Stimulated activated naive CD8-positive, alpha-beta T cell treated with anti-CD3 and anti-CD28 coated beads, Interleukin-15, amount 100 ng/mL, for 72 hours (primary cell): ENCODE results near the gene SLC34A3.
A peak's percentile ranks its signal among the peaks of the same experiment; 100 is the strongest.

Source experiments
- ATAC-seq: fragments of 150-1000 bp; cut with Tn5 transposase; 2 replicates; pipeline ENCODE4 v1.10.0; 2021; ENCODE audit warnings: mild to moderate bottlenecking, moderate library complexity
- DNase-seq, 2 donors: peaks; one replicate each; pipeline ENCODE4 v3.0.0; 2021 to 2022
- H3K27ac Mint-ChIP-seq, 2 donors: one replicate each; pipeline ENCODE4 v1.8.0; 2022; ENCODE audit warnings: mild to moderate bottlenecking in 2 of 2, mixed read lengths in 2 of 2, moderate library complexity in 2 of 2
- H3K27me3 Mint-ChIP-seq: one replicate; pipeline ENCODE4 v1.8.0; 2022; ENCODE audit warnings: mixed read lengths
- H3K4me1 Mint-ChIP-seq: one replicate; pipeline ENCODE4 v1.8.0; 2022; ENCODE audit warnings: mild to moderate bottlenecking, mixed read lengths
- H3K4me3 Mint-ChIP-seq, 2 donors: one replicate each; pipeline ENCODE4 v1.8.0; 2022; ENCODE audit warnings: mild to moderate bottlenecking in 2 of 2, mixed read lengths in 2 of 2, moderate library complexity in 1 of 2
- H3K9me3 Mint-ChIP-seq, 2 donors: one replicate each; pipeline ENCODE4 v1.8.0; 2022; ENCODE audit warnings: mixed read lengths in 2 of 2

SLC34A3 gene

GRCh38 chr9:137191691-137192447, 38.8 kb upstream of the SLC34A3 start:
- peaks cover 35% of the 10 kb centered on the region for H3K4me1 Mint-ChIP-seq
- no peaks in the 10 kb centered on the region for H3K27me3 Mint-ChIP-seq
- H3K4me3 Mint-ChIP-seq, result no peak overlapping the region
- no peak overlapping the region for H3K27ac Mint-ChIP-seq
- no peaks in the 10 kb centered on the region for H3K9me3 Mint-ChIP-seq
- ATAC-seq (no peak), DNase-seq (no peak)

- ATAC-seq (no peak), DNase-seq (no peak)
- Mint-ChIP-seq H3K27ac (no peak overlapping the region), H3K4me1 (peaks cover 30% of the 10 kb centered on the region), H3K4me3 (no peak overlapping the region), H3K27me3 (no peaks in the 10 kb centered on the region), H3K9me3 (no peaks in the 10 kb centered on the region)
Observed at GRCh38 chr9:137192448-137192780, 38.3 kb upstream of the SLC34A3 start.

- no peaks in the 10 kb centered on the region for H3K27me3 Mint-ChIP-seq
- H3K4me3 Mint-ChIP-seq, result no peak overlapping the region
- no peak overlapping the region for H3K27ac Mint-ChIP-seq
- DNase-seq (no peak), ATAC-seq (no peak)
- peaks cover 30% of the 10 kb centered on the region for H3K4me1 Mint-ChIP-seq
- H3K9me3 Mint-ChIP-seq, result no peaks in the 10 kb centered on the region
Observed at GRCh38 chr9:137192859-137193258, 37.8 kb upstream of the SLC34A3 start.

- ATAC-seq (no peak), DNase-seq (no peak)
- H3K27me3 Mint-ChIP-seq, result peaks cover 4% of the 10 kb centered on the region
- H3K4me1 Mint-ChIP-seq, result peaks cover 40% of the 10 kb centered on the region
- no peak overlapping the region for H3K4me3 Mint-ChIP-seq
- H3K9me3 Mint-ChIP-seq, result no peaks in the 10 kb centered on the region
- H3K27ac Mint-ChIP-seq, result peak overlapping the region in 1 of 2 donors; percentile 63
Observed at GRCh38 chr9:137193771-137194170, 36.9 kb upstream of the SLC34A3 start.

DNA sequence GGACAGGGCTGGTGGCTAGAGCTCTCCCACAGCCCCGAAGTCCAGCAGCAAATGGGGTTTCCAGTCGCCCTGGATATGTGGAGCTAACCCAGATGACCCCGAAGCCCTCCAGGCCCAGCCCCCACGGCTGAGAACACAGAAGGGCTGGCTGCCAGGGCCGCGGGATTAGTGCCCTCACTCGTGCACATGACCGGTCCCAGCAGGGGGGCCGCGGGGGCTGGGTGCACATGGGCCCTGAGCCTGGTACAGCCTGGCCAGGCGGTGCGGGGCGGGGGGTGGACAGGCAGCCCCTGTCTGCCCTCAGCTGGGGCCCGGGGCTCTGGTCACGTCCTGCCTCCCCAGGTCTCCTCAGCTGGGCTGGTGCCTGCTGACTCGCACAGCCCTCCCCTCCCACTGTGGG, 36.3 kb upstream of the SLC34A3 start:
- Mint-ChIP-seq H3K4me1 (peaks cover 40% of the 10 kb centered on the region), H3K9me3 (no peaks in the 10 kb centered on the region), H3K27me3 (peaks cover 10% of the 10 kb centered on the region), H3K27ac (no peak overlapping the region), H3K4me3 (no peak overlapping the region)
- peak; percentile 11 for ATAC-seq
- no peak for DNase-seq

DNA sequence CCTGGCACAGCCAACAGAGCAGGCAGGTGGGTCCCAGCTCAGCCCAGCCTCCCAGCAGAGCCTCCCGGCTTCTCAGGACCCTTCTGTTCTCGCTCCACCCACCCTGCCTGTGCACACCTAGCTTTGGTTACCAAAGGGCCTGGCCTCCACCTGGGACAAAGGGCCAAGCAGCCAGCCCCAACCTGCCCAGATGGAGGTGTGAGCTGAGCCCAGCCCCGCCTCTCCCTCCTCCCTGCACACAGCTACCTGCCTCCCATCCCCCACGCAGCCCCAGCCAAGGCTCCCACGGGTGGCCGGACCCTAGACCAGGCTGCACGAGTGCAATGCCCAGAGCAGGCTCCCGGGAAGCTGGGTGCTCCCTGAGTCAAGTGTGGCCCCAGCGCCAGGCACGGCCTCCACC, 35.8 kb upstream of the SLC34A3 start:
- no peaks in the 10 kb centered on the region for H3K9me3 Mint-ChIP-seq
- ATAC-seq, result no peak
- no peak for DNase-seq
- H3K4me3 Mint-ChIP-seq, result no peak overlapping the region
- peaks cover 15% of the 10 kb centered on the region for H3K27me3 Mint-ChIP-seq
- H3K27ac Mint-ChIP-seq, result no peak overlapping the region
- peaks cover 40% of the 10 kb centered on the region for H3K4me1 Mint-ChIP-seq

DNA sequence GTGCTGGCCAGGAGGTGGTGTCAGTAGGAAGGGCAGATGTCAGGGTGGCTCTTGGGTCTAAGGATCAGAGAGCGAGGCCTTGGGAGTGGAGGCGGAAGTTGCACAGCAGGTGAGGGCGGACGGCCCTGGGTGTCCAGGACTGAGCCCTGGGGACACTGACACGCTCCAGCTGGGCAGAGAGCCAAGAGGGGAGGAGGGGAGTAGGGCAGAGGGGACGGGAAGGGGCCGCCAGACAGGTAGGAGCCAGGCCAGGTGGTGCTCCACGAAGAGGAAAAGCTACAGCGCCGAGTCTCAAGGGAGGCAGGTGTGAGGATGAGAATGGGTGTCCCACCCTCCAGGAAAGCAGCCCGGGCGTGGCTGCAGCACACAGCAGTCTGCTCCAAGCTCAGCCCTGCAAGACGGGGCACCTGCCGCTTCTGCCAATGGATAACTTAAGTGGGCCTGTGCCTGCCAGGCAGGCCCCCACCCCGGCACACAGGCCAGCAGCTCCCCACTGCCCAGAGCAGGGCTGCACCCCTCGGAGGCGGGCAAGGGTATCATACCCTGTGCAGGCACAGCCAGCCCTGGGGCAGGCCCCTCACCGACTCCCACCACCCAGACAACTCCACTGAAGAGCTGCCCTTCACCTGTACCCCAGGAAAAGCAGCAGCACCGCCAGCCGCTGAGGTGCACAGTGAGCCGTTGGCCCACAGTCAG, 35.0 kb upstream of the SLC34A3 start:
- Mint-ChIP-seq H3K4me1 (peaks cover 32% of the 10 kb centered on the region), H3K27me3 (peaks cover 15% of the 10 kb centered on the region), H3K4me3 (no peak overlapping the region), H3K9me3 (no peaks in the 10 kb centered on the region), H3K27ac (no peak overlapping the region)
- no peak for ATAC-seq
- DNase-seq, result no peak

DNA sequence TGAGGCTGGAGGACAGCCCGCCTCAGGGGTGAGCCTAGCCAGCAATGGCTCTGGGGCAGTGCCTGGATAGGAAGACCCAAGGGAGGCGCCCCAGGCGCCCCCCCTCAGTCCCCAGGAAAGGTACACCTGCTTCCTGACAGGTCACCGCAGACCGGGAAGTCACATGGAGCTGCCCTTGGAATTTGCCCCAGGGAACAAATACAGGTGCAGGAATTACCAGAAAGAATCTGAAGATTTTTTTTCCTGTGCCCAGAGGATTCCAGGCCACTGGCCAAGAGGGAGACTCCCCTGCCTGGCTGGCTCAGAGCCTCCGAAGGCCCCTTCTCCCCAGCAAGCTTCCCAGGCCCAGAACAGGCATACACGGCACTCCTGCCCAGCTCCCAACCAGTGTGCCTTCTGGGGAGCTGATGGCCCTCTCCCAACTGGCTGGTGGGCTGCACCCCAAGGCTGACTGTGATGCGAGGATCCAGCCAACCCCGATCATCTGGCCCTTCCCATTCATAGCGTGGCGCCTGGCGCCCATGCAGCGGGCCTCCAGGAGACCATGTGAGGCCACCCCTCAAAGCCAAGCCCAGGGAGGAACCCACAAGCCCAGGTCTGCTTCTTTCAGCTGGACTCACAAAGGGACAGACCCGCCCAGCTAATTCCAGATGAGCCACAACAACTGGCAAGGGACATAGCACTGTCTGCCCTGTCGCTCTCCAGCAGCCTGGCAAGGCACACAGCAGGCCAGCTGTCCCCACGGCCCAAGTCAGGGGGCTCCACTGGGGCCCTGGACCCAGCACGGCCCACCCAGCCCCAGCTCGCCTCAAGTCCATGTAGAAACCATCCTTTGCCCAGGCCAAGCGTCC, 32.4 kb upstream of the SLC34A3 start:
- Mint-ChIP-seq H3K27me3 (peaks cover 15% of the 10 kb centered on the region), H3K27ac (no peak overlapping the region), H3K4me3 (peak overlapping the region in 1 of 2 donors; percentile 13), H3K4me1 (peaks cover 50% of the 10 kb centered on the region), H3K9me3 (no peaks in the 10 kb centered on the region)
- DNase-seq (no peak), ATAC-seq (no peak)

GRCh38 chr9:137198902-137199283, 31.8 kb upstream of the SLC34A3 start:
- H3K4me3 Mint-ChIP-seq, result peak overlapping the region in 1 of 2 donors; percentile 89
- peaks cover 55% of the 10 kb centered on the region for H3K4me1 Mint-ChIP-seq
- peaks cover 15% of the 10 kb centered on the region for H3K27me3 Mint-ChIP-seq
- DNase-seq (no peak), ATAC-seq (no peak)
- H3K27ac Mint-ChIP-seq, result no peak overlapping the region
- no peaks in the 10 kb centered on the region for H3K9me3 Mint-ChIP-seq

DNA sequence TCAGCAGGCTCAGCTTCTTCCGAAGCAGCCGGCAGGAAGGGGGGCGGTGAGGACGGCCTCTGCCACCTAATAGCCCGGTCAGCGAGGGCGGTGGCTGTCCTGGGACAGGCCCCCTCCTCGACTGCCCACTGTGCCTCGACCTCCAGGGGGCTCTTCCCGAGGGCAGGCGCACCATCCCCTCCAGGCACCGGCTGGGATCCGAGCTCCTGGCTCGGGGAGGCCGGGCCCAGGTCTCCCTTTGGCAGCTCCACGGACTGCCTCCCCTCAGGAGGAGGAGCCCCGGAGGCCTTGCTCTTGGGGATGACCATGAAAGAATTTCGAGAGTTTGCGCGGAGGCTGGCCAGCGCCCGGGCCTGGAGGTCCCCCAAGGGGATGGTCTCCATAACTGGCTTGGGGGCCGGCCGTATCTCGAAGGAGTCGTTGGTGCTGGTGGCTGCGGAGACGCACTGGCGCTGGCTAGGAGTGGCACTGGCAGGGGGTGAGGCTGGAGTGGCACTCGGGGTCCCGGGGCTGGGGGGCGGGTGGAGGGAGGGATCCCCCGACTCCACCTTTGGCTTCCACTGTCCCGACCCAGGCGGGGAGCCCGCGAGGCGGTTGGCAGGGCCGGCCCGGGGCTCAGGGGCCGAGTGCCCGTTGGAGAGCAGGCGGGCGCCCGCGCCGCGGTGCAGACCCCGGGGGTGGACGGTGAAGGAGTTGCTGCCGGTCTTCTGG, 31.1 kb upstream of the SLC34A3 start:
- DNase-seq, result no peak
- H3K4me1 Mint-ChIP-seq, result peaks cover 62% of the 10 kb centered on the region
- H3K9me3 Mint-ChIP-seq, result no peaks in the 10 kb centered on the region
- H3K27me3 Mint-ChIP-seq, result peaks cover 15% of the 10 kb centered on the region
- H3K27ac Mint-ChIP-seq, result no peak overlapping the region
- H3K4me3 Mint-ChIP-seq, result peak overlapping the region; percentile 85 to 89
- no peak for ATAC-seq

DNA sequence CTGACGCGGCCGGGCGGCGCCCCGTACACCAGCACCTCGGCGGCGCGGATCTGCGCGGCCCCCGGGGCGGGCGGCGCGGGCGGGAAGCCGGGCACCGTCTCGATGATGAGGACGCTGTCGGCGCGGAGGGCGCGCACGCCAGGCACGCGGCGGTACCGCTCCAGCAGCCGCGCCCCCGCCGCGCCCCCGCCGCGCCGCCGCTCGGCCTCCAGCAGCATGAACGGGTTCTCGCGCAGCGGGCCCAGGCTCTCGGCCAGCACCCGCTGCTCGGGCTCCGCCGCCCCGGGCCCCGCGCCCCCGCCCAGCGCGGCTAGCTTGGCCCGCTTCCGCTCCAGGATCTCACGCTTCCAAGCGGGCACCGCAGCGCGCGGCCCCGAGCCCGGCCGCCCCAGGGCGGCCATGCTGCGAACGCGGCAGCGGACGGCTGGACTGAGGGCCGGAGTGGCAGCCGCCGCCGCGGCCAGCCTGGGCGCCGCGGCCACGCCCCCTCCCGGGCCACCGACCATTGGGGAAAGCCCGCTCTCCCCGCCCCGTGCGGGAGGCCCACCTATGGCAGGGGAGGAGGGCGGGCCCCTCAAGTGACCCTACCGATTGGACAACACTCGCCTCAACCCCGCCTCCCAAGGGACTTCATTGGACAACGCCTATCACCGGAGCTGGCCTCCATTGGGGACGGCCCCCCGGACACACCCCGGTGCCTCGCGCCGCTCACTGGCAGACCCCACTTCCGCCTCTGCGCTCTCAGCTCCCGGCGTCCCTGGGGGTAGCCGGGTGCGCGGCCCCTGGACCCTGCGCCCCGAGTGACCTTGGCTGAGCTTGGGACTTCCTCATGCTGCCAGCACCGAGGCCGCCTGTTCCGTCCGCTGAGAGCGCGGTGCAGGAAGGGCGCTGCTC, 30.1 kb upstream of the SLC34A3 start, which contains the start of gene TPRN:
TSS of gene TPRN (minus strand) at position 431 of the 894 bp plus-strand sequence. CDS start at position 401, 30 bp downstream.
- peak; percentile 96 for ATAC-seq
- Mint-ChIP-seq H3K27ac (peak within 1 kb of the TSS; percentile 65 to 82), H3K4me3 (peak within 1 kb of the TSS; percentile 86 to 89), H3K27me3 (peaks cover 15% of the 10 kb centered on the region), H3K4me1 (peaks cover 65% of the 10 kb centered on the region), H3K9me3 (no peaks in the 10 kb centered on the region)
- DNase-seq, result peak; percentile 97 to 98

DNA sequence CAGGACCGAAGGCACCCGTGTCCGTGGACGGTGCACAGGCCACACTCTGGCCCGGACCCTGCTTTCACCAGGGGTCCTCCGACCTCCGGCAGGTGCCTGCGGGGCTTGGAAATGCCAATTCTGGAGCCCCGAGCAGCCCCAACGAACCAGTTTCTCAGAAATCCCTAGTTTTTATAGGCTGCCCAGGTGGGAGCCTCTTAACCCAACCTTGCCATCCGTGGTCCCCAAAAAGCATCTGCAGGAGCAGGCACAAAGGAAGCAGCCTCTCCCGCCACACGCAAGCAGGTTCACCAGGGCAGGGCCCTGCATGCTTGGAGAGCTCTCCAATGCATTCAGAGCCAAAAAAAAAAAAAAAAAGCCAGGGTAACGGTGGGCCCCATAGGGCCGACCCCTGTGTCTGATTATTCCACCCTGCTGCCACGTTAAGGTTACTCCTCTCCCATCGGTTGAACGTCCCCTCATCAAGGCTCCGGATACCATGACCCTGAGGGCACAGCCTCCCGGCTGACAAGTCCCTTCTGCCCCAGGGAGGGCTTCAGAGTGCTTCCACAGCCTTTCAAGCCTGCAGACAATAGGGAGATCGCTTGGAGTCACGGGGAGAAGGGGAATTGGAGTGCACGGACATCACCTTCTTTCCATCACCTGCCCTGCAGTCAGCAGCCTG, 29.4 kb upstream of the SLC34A3 start:
- DNase-seq, result no peak
- ATAC-seq, result no peak
- H3K4me1 Mint-ChIP-seq, result peaks cover 73% of the 10 kb centered on the region
- H3K27me3 Mint-ChIP-seq, result peaks cover 15% of the 10 kb centered on the region
- peak overlapping the region; percentile 65 to 82 for H3K27ac Mint-ChIP-seq
- H3K9me3 Mint-ChIP-seq, result no peaks in the 10 kb centered on the region
- peak overlapping the region; percentile 86 to 89 for H3K4me3 Mint-ChIP-seq

DNA sequence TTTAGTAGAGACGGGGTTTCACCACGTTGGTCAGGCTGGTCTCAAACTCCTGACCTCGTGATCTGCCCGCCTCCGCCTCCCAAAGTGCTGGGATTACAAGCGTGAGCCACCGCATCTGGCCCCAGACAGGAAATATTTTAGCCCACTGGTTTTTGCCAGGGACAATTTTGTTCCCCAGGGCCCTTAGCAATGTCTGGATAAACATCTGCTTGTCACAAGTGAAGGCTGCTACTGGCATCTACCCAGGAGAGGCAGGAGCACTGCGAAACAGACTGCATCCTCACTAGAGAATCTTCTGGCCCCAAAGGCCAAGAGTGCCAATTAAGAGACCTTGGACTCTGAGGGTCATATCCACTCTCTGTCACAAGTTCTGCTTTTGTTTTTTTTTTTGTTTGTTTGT, 27.7 kb upstream of the SLC34A3 start:
- Mint-ChIP-seq H3K27me3 (peaks cover 15% of the 10 kb centered on the region), H3K4me1 (peaks cover 82% of the 10 kb centered on the region), H3K4me3 (no peak overlapping the region), H3K27ac (no peak overlapping the region), H3K9me3 (no peaks in the 10 kb centered on the region)
- ATAC-seq (no peak), DNase-seq (no peak)

DNA sequence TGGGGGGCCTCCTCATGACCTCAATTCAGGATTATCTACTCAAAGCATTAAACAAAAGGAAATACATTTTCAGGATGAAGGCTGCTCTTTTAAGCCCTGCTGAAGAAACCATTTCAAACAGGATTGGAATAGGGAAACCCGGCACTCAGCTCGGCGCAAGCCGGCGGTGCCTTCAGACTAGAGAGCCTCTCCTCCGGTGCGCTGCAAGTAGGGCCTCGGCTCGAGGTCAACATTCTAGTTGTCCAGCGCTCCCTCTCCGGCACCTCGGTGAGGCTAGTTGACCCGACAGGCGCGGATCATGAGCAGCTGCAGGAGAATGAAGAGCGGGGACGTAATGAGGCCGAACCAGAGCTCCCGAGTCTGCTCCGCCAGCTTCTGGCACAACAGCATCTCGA, 26.0 kb upstream of the SLC34A3 start:
- no peak for ATAC-seq
- Mint-ChIP-seq H3K9me3 (no peaks in the 10 kb centered on the region), H3K4me1 (peaks cover 70% of the 10 kb centered on the region), H3K4me3 (peak overlapping the region; percentile 95 to 98), H3K27me3 (peaks cover 1% of the 10 kb centered on the region), H3K27ac (peak overlapping the region; percentile 92 to 95)
- no peak for DNase-seq
